Mammary epithelial cell (primary cell): Measurements from ENCODE around the gene ACADM.

Experiments
- EZH2 ChIP-seq: IDR thresholded peaks from 2 replicates; pipeline ENCODE4 v1.6.1; 2012; ENCODE audit warnings: low read length, inconsistent platforms, borderline replicate concordance
- TF ChIP-seq, protein P1 (sequence below), 2 donors: IDR thresholded peaks in 1 of 2; conservative IDR thresholded peaks in 1 of 2; 2 replicates each; pipeline ENCODE4 v1.5.1; 2011 to 2012; ENCODE audit warnings: inconsistent platforms in 2 of 2, low read length in 2 of 2, mild to moderate bottlenecking in 2 of 2, control low read depth in 1 of 2, low read depth in 1 of 2; ENCODE audit not compliant: insufficient read depth in 1 of 2; ENCODE audit errors: extremely low read depth in 1 of 2

DNA sequence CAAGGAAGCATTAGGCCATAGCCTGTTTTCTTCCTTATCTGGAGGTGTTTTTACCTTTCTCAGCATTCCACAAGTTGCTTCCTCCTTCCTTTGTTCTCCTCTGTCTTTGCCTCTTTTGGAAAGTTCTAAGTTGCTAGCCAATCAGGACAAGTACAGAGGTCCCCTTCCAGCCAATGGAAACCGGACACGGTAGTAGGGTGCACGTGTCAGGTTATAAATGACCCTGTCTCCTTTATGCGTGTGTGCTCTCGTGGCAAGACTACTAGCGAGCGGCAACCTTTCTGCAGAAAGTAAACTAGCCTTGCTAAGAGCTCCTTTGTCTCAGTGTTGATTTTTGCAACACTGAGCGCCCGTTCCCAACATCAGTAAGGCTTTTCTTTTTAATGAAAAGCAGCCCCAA lies 1.5 kb upstream of the ACADM start:
- TF ChIP-seq, protein P1, sequence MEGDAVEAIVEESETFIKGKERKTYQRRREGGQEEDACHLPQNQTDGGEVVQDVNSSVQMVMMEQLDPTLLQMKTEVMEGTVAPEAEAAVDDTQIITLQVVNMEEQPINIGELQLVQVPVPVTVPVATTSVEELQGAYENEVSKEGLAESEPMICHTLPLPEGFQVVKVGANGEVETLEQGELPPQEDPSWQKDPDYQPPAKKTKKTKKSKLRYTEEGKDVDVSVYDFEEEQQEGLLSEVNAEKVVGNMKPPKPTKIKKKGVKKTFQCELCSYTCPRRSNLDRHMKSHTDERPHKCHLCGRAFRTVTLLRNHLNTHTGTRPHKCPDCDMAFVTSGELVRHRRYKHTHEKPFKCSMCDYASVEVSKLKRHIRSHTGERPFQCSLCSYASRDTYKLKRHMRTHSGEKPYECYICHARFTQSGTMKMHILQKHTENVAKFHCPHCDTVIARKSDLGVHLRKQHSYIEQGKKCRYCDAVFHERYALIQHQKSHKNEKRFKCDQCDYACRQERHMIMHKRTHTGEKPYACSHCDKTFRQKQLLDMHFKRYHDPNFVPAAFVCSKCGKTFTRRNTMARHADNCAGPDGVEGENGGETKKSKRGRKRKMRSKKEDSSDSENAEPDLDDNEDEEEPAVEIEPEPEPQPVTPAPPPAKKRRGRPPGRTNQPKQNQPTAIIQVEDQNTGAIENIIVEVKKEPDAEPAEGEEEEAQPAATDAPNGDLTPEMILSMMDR (conservative IDR thresholded peaks at IDR 0.05 in 1 of 2, IDR thresholded peaks at IDR 0.05 in 1 of 2; ENCODE audit: extremely low read depth in 1 of 2, insufficient read depth in 1 of 2, low read depth in 1 of 2, low read length in 2 of 2) = no peak
- TF ChIP-seq EZH2 = no peak
